CD4-positive, alpha-beta T cell treated with Interleukin-4 for 4 hours (primary cell): Measurements from ENCODE around the gene ELFN1.

Experiments used
- DNase-seq: peaks from one replicate; pipeline ENCODE4 v3.0.0-alpha.2; 2020

Gene ELFN1

DNA sequence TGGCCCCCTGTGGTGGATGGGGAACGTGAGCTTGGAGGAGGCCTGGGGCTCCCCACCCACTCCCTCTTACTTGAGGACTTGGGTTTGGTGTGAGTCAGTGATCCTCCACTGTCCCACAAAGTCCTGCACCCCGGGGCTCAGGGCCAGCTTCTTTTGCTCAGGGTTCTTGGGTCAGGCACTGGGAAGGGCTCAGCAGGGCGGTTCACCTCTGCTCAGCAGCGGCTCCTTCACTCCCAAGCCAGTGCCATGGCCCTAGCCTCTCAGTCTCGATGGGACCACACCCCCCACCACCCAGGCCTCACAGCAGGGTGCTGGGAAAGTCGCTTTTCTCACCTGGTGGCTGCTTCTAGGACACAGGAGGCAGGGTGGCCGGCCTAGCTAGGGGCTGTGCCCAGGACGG, 59.1 kb downstream of the ELFN1 start:
- no peak for DNase-seq

DNA sequence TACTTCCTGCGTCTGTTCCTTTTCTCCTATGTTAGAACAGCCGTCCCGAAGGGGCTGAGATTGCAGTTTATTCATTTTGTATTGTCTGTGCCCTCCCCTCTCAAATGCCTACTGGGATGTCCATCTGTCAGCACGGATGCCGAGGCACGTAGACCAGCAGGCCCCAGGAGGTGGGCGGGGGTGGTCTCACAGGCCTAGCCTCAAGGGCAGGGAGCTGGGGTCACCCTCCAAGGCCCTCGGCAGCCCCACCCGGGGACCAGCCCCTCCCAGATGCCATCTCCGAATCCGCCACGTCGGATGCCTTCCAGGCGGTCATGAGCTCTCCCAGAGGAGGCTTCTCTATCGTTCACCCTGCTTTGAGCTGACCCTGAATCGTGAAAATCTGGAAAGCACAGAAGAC, 59.7 kb downstream of the ELFN1 start:
- no peak for DNase-seq

DNA sequence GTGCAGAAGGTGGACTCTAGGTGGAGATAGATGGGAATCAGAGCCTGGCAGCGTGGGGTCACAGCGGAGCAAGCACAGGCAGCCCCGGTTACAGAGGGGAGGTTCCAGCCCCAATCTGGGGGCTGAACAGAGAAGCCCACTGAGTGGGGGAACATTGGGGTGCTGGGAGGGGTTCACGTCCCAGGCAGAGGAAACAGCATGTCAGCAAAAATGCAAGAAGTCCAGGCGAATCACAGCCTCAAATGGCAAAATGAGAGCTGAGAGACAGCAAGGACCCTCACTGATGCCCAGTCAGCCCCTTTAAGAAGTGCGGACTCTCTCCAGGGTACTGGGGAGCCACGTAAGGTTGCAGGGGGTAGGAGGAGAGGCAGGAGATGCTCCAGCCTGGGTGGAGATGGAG, 62.0 kb downstream of the ELFN1 start:
- DNase-seq, result no peak

DNA sequence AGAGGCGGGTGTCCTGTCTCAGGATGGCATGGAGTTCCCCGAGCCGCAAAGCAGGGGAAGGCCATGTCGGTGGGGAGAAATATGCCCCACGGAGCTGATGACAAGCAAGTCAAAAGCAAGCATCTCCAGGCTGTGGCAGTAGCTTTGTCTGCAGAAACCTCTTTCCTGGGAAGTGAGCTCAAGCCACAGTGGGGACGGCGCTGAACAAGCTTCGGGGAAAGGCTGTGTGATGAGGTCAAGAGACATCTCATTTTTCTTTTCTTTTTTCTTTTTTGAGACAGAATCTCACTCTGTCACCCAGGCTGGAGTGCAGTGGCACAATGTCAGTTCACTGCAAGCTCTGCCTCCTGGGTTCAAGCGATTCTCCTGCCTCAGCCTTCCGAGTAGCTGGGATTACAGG, 62.6 kb downstream of the ELFN1 start:
- no peak for DNase-seq

DNA sequence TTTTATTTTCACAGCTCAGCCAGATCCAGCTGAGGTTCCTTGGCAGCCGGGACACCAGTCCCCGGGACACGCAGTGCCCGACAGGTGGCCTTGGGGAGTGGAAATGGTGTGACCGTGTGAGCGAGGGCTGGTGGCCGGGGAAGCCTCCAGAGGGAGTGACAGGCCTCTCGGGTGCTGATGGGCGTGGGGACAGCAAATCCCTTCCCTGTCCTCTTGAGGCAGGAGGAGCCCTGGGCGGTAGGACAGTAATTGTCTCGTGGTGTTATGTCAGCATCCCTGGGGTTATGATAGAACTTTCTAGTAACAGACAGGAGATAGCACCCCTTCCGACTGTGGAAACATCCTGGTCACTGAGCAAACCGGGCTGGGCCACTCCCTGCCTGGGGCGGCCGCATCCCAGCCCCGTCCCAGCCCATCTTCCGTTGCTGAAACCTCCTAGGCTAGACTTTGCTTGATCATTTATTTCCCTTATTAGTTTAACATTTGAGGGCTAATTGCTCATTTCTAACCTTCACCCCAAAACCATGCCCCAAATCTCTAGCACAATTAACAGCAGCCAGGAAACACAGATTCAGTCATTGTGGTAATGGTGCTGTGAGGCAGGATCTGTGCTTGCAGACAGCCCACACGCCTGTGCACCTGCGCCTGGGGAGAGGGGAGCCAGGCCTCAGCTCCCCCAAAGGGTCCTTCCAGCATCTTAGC, 63.3 kb downstream of the ELFN1 start:
- no peak for DNase-seq

DNA sequence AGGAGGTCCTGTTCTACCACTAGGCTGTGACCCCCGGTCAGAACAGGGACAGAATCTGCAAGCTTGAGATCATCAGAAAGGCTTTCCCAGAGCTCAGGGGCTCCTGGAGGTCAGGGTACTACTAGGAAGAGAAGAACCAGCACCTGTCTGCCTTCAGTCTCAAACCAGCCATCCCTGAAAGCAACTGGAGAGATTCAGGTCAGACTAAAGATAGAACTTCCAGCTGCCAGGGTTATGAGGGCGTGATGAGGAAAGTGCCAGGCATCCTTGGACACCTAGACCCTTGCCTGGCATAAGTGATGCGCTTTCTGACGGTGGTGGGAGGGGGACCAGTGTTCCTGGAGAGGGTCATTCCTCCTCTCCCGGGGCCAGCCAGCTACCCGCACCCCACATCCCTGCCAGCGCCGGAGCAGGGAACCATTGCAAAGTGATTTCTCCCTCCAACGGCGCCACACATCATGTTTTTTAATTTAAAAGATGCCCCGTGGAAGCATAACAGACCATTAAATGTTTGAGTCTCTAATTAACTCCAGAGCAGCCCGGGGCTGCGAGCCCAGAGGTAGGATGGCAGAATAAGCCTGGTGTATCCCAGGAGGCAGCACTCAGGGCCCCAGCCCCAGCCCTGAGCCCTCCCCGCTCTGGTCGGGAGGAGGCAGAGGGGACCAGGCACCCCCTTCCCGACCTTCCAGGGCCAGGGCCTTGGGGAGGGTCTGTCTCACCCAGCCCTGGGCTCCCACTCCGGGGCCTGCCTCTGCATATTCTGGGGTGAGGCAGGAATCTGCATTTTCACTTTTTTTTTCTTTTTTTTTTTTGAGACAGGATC, 64.0 kb downstream of the ELFN1 start:
- no peak for DNase-seq

DNA sequence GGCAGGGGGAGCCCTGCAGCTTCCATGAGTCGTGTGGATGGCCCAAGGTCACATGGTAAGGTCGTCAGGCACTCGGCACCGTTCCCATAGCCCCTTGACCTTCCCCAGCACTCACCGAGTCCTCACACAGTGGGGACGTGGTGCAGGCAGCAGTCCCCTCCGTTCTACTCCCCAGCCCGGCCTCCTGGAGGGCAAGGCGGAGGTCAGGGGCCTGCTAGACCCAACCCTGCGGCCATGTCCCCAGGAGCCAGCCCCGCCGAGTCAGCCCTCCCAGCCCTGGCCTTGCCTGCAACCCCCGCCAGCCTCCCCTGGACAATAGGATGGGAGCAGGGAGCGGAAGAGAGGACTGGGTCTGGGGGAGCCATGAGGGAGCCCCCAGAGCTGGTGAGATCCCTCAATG, 65.2 kb downstream of the ELFN1 start:
- DNase-seq, result no peak

DNA sequence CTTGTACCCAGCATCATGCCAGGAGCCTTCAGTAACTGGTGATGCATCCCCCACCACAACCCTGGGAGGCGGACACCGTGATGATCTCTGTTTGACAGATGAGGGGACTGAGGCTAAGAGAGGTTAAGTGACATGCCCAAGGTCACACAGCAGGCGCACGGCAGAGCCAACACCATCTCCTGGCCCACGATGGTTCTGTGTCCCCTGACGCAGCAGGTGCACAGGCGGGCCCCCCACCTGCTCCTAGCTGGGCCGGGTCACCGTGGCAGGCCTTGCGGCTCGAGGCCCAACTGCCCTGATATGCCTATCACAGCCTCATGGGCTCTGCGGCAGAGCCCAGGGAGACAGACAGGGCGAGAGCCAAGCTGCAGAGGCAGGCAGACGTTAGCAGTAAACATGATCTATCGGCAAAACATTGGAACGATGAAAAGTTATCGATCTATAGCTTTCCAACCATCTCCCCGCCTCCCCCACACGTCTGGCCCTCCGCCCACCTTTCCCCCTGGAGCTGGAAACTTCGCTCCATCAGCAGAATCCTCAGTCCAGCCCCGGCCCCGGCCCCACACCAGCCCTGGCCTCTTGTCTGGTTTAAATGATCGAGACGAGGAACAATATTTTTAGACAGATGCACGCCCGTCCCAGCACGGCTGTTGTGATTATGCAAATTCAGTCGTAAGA, 65.9 kb downstream of the ELFN1 start:
- DNase-seq, result no peak

DNA sequence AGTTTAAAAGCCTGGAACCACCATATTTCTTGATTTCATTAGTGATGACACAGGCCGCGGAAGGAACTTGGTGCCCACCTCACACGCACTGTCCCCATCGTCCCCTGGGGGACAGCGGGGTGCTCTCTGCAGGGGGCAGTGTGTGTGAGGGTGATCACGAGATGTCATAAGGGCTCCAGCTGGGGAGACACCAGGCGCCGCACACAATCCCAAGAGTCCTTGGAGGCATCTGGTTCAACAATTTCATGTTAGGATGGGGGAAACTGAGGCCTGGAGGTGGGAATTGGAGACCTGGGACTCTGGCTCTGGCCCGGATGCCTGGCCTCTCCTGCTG, 66.4 kb downstream of the ELFN1 start:
- DNase-seq, result no peak

DNA sequence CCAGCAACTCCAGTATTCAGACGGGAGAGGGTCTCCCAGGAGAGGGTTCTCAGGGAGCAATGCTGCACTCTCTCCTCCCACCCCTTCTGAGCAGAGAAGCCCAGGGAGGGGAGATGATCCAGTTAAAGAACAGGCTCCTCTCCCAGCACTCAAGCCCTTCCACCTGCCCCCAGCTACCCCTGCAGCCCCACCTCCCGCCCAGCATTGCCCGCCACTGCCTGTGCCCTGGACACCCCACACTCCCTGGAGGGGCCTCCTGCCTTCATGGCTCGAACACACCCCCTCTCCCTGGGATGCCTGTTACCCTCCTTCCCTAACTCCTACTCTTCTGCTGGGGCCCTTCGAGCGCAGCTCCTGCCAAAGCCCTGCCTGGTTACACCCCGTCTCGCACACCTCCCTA, 66.8 kb downstream of the ELFN1 start:
- DNase-seq, result no peak

DNA sequence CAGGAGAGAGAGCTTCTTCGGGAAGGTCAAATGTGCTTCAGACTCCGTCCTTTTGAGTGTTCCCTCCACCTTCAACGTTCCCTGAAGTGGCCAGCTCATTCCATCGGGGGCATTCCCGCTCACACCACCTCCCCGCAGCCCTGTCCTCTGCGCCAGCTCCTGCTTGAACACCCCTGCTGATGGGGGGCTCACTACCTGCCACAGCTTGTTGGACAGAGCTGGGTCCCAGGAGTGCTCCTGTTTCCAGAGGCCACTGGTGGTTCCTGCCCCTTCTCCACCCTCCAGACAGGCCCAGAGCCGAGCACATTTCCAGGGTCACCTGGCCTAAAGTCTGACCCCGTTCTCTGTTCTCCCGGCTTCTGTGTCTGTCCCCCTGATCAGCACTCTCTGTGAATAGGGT, 67.4 kb downstream of the ELFN1 start:
- no peak for DNase-seq

DNA sequence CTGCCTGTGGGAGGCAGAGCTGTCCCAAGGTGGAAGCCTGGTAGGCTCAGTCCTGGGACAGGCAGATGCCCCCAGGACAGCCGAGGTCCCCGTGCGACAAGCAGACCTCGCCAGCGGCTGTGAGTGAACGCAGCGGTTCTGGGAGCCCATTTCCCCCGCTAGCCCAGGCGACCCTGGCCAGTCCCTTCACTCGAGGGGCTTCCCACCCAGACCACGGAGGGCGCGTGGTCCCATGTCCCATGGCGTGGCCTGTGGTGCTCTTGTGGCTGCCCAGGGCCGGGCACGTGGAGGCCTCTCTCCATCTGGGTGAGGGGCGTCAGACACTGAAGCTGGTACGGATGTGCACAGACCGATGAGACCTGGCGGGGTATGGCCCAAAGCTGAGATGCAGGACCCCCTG, 67.9 kb downstream of the ELFN1 start:
- no peak for DNase-seq

DNA sequence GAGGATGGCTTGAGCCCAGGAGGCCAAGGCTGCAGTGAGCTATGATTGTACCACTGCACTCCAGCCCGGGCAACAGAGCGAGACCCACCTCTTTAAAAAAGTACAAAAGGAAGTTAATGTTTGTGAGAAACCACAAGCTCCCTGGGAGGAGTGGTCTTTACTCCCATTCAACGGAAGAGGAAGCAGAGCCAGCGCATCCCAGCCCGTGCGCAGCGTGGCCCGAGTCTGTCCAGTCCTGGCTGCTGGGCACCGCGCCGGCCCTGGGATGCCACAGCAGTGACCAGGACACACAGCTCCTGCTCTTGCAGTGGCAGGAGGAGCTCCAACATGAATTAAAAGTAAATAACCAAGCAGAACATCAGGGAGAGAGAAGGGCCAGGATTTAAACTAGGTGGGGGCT, 68.4 kb downstream of the ELFN1 start:
- no peak for DNase-seq

DNA sequence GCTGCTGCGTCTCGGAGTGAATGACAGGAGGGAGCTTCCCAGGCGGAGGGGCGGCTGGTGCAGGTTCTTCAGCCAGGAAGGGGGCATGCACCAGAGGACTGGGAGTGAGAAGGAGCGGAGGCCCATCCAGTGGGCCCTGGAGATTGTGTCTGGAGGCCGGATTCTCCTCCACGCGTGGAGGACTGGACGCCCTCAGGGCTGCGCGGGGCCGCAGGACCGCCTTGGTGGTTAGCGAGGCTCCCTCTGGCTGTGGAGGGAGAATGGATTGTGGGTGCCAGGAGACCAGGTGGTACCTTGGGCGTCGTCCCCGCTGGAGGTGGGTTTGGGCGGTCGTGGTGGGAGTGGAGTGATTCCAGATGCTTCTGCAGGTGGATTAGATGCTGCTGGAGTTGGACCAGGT, 68.9 kb downstream of the ELFN1 start:
- no peak for DNase-seq

DNA sequence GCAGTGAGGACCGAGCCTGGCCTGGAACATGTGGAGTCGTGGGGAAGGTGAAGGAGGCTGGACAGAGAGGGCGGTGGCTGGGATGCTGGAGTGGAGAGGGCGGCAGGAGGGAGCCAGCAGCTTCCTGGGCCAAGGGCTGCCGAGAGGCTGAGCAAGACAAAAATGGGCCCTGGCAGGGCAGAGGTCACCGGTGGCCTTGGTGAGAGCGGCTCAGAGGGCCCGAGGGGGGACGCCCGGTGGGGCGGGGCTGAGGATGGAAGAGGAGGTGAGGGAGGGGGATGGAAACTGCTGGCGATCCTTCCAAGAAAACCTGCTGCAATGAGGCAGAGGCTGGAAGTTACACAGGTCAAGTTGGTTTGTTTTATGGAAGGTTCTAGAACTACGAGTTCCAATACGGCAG, 69.5 kb downstream of the ELFN1 start:
- DNase-seq, result no peak

DNA sequence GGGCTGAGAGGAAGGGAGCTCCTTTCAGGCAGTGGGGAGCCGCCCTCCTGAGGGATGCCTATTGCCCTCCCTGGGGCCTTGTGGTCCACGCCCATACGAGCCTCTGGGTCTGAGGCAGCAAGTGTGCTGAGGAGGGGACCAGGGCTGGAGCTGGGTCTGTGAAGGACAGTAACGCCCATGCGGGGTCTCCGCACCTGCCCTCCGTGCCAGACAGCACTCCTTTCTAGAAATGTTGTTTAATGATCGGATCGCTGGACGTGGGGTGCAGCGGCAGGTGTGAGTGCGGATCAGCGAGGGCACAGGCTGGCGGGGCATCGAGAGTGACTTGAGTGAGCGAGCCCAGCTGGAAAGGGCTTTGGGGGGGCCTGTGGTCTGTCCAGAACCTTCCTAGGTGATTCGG, 70.1 kb downstream of the ELFN1 start:
- no peak for DNase-seq

DNA sequence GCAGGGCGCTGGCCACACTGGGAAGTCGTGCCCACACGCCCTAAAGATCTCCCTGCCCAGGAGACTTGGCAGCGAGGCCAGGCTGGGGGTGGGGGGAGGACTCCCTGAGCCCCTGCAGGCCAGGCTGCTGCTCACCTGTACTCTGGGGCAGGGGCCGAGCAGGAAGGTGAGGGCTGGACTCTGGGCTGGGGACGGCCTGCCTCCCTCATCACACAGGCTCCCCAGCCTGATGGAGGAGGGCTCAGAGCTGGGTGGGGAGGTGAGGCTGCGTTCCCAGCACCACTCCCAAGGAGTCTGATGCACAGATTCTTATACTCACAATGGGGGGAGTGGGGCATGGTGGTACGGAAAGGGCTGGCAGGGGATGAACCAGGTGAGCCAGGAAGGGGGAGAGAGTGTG, 71.2 kb downstream of the ELFN1 start:
- DNase-seq, result no peak

DNA sequence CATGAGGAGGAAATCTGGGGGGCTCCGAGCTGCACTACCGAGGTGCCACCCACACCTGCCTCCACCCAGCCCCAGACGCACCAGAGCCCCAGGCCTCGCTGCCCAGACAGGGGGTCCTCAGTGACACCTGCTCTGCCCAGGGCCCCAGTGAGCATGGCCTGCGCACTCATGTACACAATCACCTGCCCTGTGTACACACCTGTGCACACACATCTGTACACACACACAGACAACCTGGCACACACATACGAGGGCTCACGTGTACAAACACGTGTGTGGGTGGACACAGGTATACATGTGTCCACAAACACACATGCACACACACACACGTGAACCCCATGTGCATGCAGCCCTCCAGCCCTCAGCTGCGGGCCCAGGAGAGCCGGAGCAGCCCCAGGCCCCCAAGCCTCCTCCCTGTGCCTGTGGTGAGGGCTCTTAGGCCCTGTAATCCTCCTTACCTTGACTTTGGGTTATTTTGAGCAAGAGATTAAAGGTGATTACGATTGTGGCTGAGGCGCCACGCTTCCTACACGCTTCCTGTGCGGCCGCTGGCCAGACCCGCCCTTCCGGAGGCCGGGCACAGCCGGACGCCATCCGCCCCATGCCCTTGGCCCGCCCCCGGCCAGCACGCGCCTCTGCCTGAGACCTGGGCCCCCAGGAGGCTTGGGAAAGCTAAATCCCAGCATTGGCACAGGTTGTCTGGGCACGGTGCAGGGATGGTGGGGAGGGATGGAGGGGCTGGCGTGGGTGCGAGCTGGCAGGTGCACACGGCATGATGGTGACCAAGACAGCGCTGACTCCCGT, 71.9 kb downstream of the ELFN1 start:
- DNase-seq, result no peak

DNA sequence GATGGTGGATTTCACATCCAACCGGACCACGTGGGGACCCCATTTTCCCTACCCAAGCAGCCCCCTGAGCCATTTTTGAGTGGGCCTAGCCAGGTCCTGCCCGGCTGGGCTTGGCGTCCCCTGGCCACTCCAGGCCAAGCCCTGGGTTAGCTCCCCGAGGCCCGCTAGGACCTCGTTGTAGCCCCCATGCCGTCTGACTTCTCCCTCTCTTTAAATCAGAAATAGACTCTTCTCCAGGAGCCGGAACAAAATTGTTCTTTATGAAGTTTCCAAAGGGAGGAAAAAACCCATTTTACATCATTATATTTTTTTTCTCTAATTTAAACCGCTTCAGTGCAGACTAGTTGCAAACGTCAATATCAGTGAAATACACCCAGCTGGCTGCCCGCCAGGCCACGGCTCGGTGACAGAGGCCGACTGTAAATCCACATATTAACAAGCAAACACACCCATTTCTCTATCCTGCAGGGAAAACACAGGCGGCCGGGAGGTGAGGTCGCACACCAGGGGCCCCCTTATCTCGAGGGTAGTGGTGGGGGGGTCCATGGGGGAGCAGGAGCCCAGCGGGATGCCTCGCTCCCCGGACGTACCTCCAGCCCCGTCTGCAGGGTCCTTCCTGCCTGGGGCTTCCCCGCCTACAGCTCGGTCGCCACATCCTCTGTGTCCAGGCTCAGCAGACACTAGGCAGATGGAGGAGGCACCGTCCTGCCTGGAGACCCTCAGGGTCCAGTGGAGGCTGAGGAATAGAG, 72.7 kb downstream of the ELFN1 start:
- DNase-seq, result peak; percentile 5

DNA sequence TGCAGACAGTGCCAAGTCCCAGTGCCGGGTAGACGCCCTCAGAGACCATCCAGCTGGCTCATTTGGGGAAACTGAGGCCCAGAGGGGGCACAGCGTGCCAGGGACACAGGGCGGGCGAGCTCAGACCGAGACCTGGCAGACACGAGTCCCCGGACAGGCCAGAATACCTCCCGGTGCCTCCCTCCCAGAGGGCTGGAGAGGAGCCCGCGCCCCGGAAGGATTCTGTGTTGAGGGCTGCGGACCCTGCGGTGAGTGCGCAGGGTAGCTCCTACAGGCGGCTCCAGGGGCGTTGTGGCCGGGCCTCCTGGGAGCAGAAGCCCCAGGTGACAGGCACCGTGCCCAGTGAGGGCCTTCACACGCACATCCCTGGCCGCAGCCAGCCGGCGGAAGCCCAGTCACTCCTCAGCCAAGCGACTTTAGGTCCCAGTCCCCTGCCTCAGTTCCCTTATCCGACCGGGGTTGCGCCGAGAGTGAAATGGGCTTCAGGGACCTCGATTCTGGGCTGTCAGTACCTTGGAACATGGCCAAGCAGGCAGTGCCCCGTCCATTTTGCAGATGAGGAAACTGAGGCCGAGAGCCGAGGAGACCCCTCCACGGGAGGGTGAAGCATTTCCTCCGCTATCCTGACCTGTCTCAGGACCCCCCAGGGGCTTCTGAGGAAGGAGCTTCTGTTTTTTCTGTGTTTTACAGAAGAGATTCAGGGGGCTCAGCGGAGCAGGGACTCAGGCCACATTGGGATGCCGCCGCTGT, 73.6 kb downstream of the ELFN1 start:
- no peak for DNase-seq

DNA sequence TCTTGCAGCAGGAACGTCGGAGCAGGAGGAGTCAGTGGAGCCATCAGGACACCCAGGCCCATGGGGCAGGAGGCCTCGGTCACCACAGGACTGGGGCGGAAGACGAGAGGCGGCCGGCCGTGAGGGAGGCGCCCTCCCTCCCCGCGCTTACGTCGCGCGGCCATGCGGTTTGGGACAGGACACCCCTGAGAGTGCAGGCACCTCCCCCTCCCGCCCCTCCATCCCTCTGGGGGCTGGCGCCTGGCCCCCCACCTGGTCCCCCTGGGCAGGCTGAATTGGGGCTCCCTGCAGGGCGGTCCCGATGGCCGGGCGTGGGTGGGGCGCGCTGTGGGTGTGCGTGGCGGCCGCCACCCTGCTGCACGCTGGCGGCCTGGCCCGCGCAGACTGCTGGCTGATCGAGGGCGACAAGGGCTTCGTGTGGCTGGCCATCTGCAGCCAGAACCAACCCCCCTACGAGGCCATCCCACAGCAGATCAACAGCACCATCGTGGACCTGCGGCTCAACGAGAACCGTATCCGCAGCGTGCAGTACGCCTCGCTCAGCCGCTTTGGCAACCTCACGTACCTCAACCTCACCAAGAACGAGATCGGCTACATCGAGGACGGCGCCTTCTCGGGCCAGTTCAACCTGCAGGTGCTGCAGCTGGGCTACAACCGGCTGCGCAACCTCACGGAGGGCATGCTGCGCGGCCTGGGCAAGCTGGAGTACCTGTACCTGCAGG, 74.4 kb downstream of the ELFN1 start:
- no peak for DNase-seq
